NCI-H748 treated with DMSO at 0.1 percent for 48 hours (cell line): ENCODE results near the gene FAM200B.
A peak's percentile ranks its signal among the peaks of the same experiment; 100 is the strongest.
"Not testable (repeated sequence)": the region's sequence is repeated elsewhere in the genome, so short reads cannot be mapped to it uniquely, and the experiment has no call there.

Experiments
- DNase-seq: peaks from one replicate; lab custom pipeline; 2025; lab: John Stamatoyannopoulos, UW

FAM200B gene

DNA sequence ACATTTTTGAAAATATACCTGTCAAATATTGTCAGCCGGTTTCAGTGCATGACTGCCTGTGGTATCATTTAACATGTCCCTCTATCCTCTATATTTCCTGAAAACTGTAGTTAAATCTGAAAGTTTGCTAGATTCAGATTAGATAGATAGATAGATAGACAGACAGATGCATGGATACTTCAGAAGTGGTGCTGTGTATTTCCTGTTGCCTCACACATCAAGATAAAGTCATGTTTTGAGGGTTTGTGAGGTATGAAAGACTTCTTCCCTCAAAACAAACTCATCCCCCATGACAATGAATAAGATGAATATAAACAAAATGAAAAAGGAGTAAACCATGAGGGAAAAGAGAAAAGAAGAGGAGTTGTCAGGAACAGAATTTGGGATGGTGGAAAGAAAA, 15.2 kb downstream of the FAM200B start:
- DNase-seq, result no peak

DNA sequence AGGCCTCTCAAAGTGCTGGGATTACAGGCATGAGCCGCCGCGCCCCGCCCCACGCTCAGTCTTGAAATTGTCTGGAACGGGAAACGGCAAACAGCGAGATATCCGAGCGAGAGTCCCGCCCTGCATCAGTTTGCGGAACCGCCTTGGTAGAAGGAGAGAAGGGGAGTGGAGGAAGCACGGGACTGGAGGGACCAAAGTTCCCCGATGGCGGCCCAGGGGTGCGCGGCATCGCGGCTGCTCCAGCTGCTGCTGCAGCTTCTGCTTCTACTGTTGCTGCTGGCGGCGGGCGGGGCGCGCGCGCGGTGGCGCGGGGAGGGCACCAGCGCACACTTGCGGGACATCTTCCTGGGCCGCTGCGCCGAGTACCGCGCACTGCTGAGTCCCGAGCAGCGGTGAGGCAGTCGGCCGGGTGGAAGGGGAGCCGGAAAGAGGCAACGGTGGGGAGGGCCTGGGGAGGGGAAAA, 21.3 kb downstream of the FAM200B start, which contains the start of gene BST1:
Gene BST1, plus strand, starts transcription at position 125 of the 463 bp plus-strand sequence. Its CDS starts 80 bp downstream, at position 205.
- no peak for DNase-seq

GRCh38 chr4:15703439-15703838, 21.8 kb downstream of the FAM200B start:
- DNase-seq, result no peak

- no peak for DNase-seq
Measured at GRCh38 chr4:15704129-15704528, 22.5 kb downstream of the FAM200B start.

DNA sequence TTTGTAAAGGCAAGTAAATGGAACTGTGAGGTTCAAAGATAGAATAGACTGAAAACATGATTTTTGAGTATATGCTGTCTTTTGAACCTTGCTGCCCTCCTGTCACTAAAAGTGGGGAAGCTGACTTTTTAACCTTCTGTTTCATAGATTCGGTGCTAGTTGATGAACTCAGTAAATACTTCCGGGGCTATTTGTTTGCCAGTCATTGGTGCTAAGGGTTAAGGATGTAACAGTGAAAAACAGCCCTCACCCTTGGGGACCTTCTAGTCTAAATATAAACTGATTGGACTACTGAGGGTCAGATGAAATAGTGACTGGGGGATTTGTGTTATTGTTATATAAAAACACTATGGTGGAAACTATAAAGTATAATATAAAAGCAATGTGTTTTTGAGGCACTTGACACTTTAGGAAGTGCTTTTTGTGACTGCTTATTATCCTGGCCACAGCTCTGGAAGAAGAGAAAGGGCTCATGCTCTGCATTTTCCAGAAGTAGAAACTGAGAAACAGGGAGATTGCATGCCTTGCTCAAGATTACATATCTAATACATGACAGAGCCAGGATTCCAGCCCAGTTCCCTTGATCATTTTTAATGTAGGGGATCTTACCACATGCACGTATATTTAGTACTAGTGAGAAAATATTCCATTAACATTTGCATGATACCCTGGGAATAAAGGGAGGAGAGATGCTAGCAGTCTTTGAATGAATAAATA, 25.2 kb downstream of the FAM200B start:
- no peak for DNase-seq

- no peak for DNase-seq
Measured at GRCh38 chr4:15707363-15707715, 25.7 kb downstream of the FAM200B start.

- DNase-seq, result no peak
Measured at GRCh38 chr4:15711762-15712161, 30.1 kb downstream of the FAM200B start.

DNA sequence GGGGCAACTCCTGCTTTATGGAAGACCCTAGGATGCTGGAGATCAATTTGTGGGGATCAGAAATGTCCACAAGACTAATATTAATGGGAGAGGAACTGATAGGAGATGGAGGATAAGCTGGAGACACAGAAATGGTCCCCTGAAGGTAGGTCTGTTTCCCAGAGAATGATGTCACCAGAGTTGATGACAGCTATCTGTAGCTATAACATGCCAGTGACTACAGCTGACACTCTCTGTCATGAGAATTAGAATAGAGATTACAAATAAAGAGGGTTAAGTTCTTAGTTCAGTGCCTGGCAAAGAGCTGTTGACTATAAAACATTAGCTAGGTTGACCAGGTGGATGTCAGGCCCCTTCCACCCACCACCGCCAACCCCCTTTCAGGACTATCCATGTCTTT, 30.6 kb downstream of the FAM200B start:
- no peak for DNase-seq

DNA sequence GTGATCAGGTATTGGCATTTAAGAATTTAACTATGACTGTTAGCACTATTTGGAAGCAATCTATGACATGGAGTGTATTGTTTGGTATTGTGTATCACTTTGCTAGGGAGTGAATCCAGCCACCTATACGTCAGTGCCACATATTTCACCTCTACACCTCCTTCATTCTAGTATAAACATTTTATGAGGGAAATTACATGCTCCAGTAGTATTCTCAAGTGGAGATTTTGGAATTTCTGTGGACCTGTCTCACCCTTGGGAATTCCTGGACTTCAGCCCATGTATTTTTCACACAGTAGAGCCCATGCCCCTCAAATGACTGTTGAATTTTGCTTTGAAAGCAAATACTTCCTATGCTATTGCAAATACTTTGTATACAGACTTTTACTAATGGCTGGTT, 32.5 kb downstream of the FAM200B start:
- no peak for DNase-seq

- no peak for DNase-seq
Measured at GRCh38 chr4:15714646-15715435, 33.2 kb downstream of the FAM200B start.

- no peak for DNase-seq
Measured at GRCh38 chr4:15716115-15716514, 34.5 kb downstream of the FAM200B start.

GRCh38 chr4:15717086-15717485, 35.5 kb downstream of the FAM200B start:
- DNase-seq, result no peak

GRCh38 chr4:15717657-15718416, 36.2 kb downstream of the FAM200B start:
- no peak for DNase-seq

DNA sequence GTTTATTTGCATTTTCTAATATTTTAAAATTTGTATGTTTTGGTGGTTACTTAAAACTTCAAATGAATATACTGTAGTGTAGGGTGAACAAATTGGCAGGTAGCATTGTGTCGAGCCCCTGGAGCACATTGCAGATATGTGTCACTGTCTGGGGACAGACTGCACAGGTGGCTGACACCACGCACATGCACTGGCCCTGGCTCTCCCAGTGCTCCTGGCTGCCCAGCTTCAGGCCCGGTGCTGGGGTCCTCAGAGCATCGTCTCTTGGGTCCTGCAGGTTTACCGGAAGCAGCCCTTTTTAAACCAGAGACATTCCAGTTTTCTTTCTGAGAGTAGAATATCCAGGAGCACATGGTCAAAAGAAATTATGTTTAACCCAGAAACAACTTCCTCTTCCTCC, 36.8 kb downstream of the FAM200B start:
- no peak for DNase-seq

DNA sequence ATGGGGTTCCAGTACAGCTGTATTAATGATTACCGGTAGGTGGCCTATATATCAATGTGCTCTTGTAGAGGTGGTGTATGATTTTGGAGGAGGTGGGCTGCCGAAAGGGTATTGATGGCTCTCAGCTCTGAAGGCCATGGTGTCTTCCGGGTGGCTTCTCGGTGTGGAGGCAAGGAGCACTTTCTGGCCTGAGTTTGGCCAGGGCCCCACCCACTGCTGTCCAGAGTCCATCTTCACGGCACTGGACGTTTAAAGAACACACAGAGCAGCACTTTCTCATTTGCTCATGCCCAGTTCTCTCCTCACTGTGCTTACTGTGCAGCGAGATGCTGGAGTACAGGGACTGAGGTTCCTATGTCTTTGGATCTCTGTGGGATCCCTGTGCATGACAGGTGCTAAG, 37.3 kb downstream of the FAM200B start:
- DNase-seq, result no peak

GRCh38 chr4:15719506-15719905, 37.9 kb downstream of the FAM200B start:
- DNase-seq, result no peak

GRCh38 chr4:15720851-15721250, 39.2 kb downstream of the FAM200B start:
- no peak for DNase-seq

GRCh38 chr4:15725608-15726007, 44.0 kb downstream of the FAM200B start:
- DNase-seq, result no peak

GRCh38 chr4:15729910-15730533, 48.4 kb downstream of the FAM200B start:
- DNase-seq, result peak; percentile 46

GRCh38 chr4:15733061-15733460, 51.4 kb downstream of the FAM200B start:
- DNase-seq, result not testable (repeated sequence)

- DNase-seq, result no peak
Measured at GRCh38 chr4:15735536-15735935, 53.9 kb downstream of the FAM200B start.

GRCh38 chr4:15736514-15737050, 55.0 kb downstream of the FAM200B start:
- DNase-seq, result no peak
